ENCODE data around the gene IL3RA.

- no peak for TF ChIP-seq REST (IDR thresholded peaks at IDR 0.05; ENCODE audit: insufficient read depth in 1 of 2, low read depth in 2 of 2, low read length in 2 of 2)
- TF ChIP-seq POLR2AphosphoS5 (IDR thresholded peaks at IDR 0.05; ENCODE audit: low read depth, low read length), result no peak
- TF ChIP-seq FOXP2 (optimal IDR thresholded peaks at IDR 0.05; ENCODE audit: borderline replicate concordance, extremely low read depth, extremely low read length, insufficient read depth), result no peak
- TF ChIP-seq TAF1 (IDR thresholded peaks at IDR 0.05; ENCODE audit: borderline replicate concordance, insufficient read depth, low read length), result no peak
- TF ChIP-seq SIN3A (IDR thresholded peaks at IDR 0.05; ENCODE audit: borderline replicate concordance, insufficient read depth, low read length), result no peak
Measured at GRCh38 chrX:1388651-1389050, 52.1 kb downstream of the IL3RA start.

Data from PFSK-1 (cell line).